OCI-LY7 (cell line): ENCODE measurements around the gene RHOD. TPM values are rescaled to one million over a fixed set of nuclear protein-coding genes. Genes with fewer than 3 reads are reported as not detected.

Experiments
- BruUV-seq: library from RNA; stranded (reverse); fragments of 400-500 nt; replicated peaks from 2 replicates; lab custom pipeline; 2021; lab: Mats Ljungman, UMichigan
- CTCF ChIA-PET: fragments of 300-600 bp; sonication (Branson Sonifier 250); formaldehyde crosslinking; loops from one replicate; lab custom pipeline; 2022; ENCODE audit warnings: antibody characterized with exemption; ENCODE audit not compliant: unreplicated experiment; lab: Charles Lee
- POLR2A ChIA-PET: fragments of 300-600 bp; sonication (Branson Sonifier 250); formaldehyde crosslinking; loops from one replicate; lab custom pipeline; 2022; ENCODE audit warnings: antibody characterized with exemption; lab: Charles Lee
- DNase-seq: peaks from one replicate; pipeline ENCODE4 v3.0.0-alpha.2; 2015; ENCODE audit warnings: low spot score
- H2AFZ ChIP-seq: fragments of 200-600 bp; sonication (generic), shearing (Covaris generic); 2 replicates; pipeline ENCODE4 v1.6.1; 2014; ENCODE audit warnings: mild to moderate bottlenecking, antibody characterized with exemption, low read length, moderate library complexity
- H3K27ac ChIP-seq: fragments of 200-600 bp; sonication (generic); 2 replicates; pipeline ENCODE4 v1.5.1; 2014; ENCODE audit warnings: mixed run types, low read depth, mild to moderate bottlenecking, moderate library complexity, low read length, inconsistent platforms; ENCODE audit not compliant: poor library complexity, severe bottlenecking
- H3K36me3 ChIP-seq: fragments of 200-600 bp; sonication (generic); 2 replicates; pipeline ENCODE4 v1.6.1; 2014; ENCODE audit warnings: mild to moderate bottlenecking, antibody characterized with exemption, low read length, moderate library complexity, mixed read lengths; ENCODE audit not compliant: insufficient read depth
- H3K4me1 ChIP-seq: fragments of 200-600 bp; sonication (generic); 2 replicates; pipeline ENCODE4 v1.5.1; 2014; ENCODE audit warnings: mild to moderate bottlenecking, low read length; ENCODE audit not compliant: insufficient read depth, poor library complexity, severe bottlenecking
- H3K4me2 ChIP-seq: fragments of 200-600 bp; sonication (generic); 2 replicates; pipeline ENCODE4 v1.6.1; 2014; ENCODE audit warnings: mild to moderate bottlenecking, low read length
- H3K4me3 ChIP-seq: fragments of 200-600 bp; sonication (generic); 2 replicates; pipeline ENCODE4 v1.5.1; 2014; ENCODE audit warnings: mild to moderate bottlenecking, low read depth, low read length; ENCODE audit not compliant: poor library complexity, severe bottlenecking
- H3K79me2 ChIP-seq: fragments of 200-600 bp; sonication (generic); 2 replicates; pipeline ENCODE4 v1.6.1; 2016; ENCODE audit warnings: low read depth, mild to moderate bottlenecking, low read length, moderate library complexity, mixed read lengths; ENCODE audit not compliant: insufficient read depth
- H3K9me2 ChIP-seq: fragments of 200-600 bp; sonication (generic); 2 replicates; pipeline ENCODE4 v1.6.1; 2016; ENCODE audit warnings: mild to moderate bottlenecking, low read length, mixed read lengths; ENCODE audit not compliant: insufficient read depth
- H3K9me3 ChIP-seq: fragments of 200-600 bp; sonication (generic); 2 replicates; pipeline ENCODE4 v1.6.1; 2014; ENCODE audit warnings: mild to moderate bottlenecking, mixed run types, low read length, mixed read lengths
- H4K20me1 ChIP-seq: fragments of 200-600 bp; sonication (generic); 2 replicates; pipeline ENCODE4 v1.6.1; 2014; ENCODE audit warnings: mild to moderate bottlenecking, antibody characterized with exemption, low read length, moderate library complexity, mixed read lengths; ENCODE audit not compliant: insufficient read depth
- CTCF ChIP-seq: fragments of 200-600 bp; sonication (generic); conservative IDR thresholded peaks from 2 replicates; pipeline ENCODE4 v1.5.1; 2014; ENCODE audit warnings: mild to moderate bottlenecking, antibody characterized with exemption, low read length, moderate library complexity, mixed read lengths
- EZH2phosphoT487 ChIP-seq: fragments of 200-600 bp; sonication (generic); IDR thresholded peaks from 2 replicates; pipeline ENCODE4 v1.6.1; 2018; ENCODE audit warnings: low read depth, borderline replicate concordance, mild to moderate bottlenecking, mixed run types, antibody characterized with exemption, low read length, moderate library complexity, mixed read lengths
- intact Hi-C: fragments of 100-400 bp; cut with micrococcal nuclease; formaldehyde crosslinking; loops from one replicate; pipeline ENCODE4 v1.10.0; 2022; ENCODE audit not compliant: unreplicated experiment
- total RNA-seq, 2 experiments: library from RNA; depleted of rRNA in 1 of 2; stranded (reverse); fragments of >200 nt in 1 of 2; shearing (Covaris generic) in 1 of 2; gene quantifications; 2 replicates each; pipeline ENCODE4 v1.2.3, GENCODE V29; 2014 to 2022

Gene RHOD
- total RNA-seq, 2 experiments from 2014 or later = not detected

DNA sequence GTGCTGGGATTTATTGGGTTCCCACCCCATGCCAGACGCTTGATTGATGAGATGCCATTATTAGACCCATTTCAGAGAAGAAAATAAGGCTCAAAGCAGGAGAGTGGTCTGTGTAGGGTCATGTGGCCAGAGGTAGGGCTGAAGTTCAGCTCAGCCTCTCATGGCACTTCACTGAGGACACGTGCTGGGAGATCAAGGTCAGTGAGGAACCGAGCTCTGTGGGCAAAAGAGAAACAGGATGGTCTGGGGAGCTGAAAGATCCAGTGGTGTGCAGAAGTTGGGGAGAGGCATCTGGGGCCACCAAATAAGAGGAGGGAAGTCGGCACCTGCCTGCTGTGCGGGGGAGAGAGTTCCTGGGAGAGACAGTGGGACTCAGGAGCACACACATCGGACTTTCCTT lies 19.6 kb downstream of the RHOD start:
- no TSS peak for BruUV-seq
- no peak overlapping the region for H3K27ac ChIP-seq
- H3K79me2 ChIP-seq = no peaks in the 10 kb centered on the region
- TF ChIP-seq EZH2phosphoT487 (no peak), CTCF (no peak)
- ChIA-PET POLR2A (interaction anchor here (0.7 kb wide), 1 partner anchor 161 kb away, joined by 3 read pairs; no protein-coding TSS in a partner anchor), CTCF (no interaction called here)
- H3K4me1 ChIP-seq = no peaks in the 10 kb centered on the region
- no peak for DNase-seq
- H4K20me1 ChIP-seq = no peaks in the 10 kb centered on the region
- no peaks in the 10 kb centered on the region for H3K9me3 ChIP-seq
- no peak overlapping the region for H3K4me3 ChIP-seq
- H3K4me2 ChIP-seq = no peak overlapping the region
- no peaks in the 10 kb centered on the region for H3K9me2 ChIP-seq
- intact Hi-C loops = no loop called here
- 0 out of 2 replicates have a peak overlapping the region, but pooled peaks have one; percentile 45 for H2AFZ ChIP-seq
- no peaks in the 10 kb centered on the region for H3K36me3 ChIP-seq

GRCh38 chr11:67079065-67079705 lies 22.5 kb downstream of the RHOD start:
- H3K79me2 ChIP-seq = no peaks in the 10 kb centered on the region
- H3K36me3 ChIP-seq = no peaks in the 10 kb centered on the region
- no peak overlapping the region for H3K4me2 ChIP-seq
- no peaks in the 10 kb centered on the region for H4K20me1 ChIP-seq
- intact Hi-C loops = no loop called here
- no peaks in the 10 kb centered on the region for H3K9me3 ChIP-seq
- H3K4me1 ChIP-seq = peaks cover 12% of the 10 kb centered on the region
- ChIA-PET CTCF (no interaction called here), POLR2A (interaction anchor here (0.6 to 1.1 kb wide), 3 partner anchors 15 to 237 kb away, joined by 3 read pairs; no protein-coding TSS in a partner anchor)
- H3K27ac ChIP-seq = no peak overlapping the region
- H2AFZ ChIP-seq = no peak overlapping the region
- DNase-seq = no peak
- TF ChIP-seq CTCF (no peak), EZH2phosphoT487 (no peak)
- H3K4me3 ChIP-seq = no peak overlapping the region
- no TSS peak for BruUV-seq
- H3K9me2 ChIP-seq = no peaks in the 10 kb centered on the region

GRCh38 chr11:67082071-67082791 lies 25.6 kb downstream of the RHOD start:
- Histone ChIP-seq H3K9me2 (no peaks in the 10 kb centered on the region), H2AFZ (peak overlapping the region; percentile 49; the same call in 1 of the 2 replicates), H3K4me2 (peak overlapping the region; percentile 43), H3K4me3 (no peak overlapping the region), H3K36me3 (no peaks in the 10 kb centered on the region), H3K79me2 (no peaks in the 10 kb centered on the region), H4K20me1 (no peaks in the 10 kb centered on the region), H3K9me3 (no peaks in the 10 kb centered on the region), H3K27ac (no peak overlapping the region), H3K4me1 (peaks cover 12% of the 10 kb centered on the region)
- TF ChIP-seq CTCF (no peak), EZH2phosphoT487 (no peak)
- no peak for DNase-seq
- CTCF ChIA-PET = no interaction called here
- intact Hi-C loops = loop anchor here (5.0 kb wide), 2 partner anchors 160 to 300 kb away; no protein-coding TSS in a partner anchor
- BruUV-seq = no TSS peak
- POLR2A ChIA-PET = interaction anchor here (0.8 kb wide), 2 partner anchors 8 to 90 kb away, joined by 3 read pairs; no protein-coding TSS in a partner anchor
